K562 (cell line): ENCODE results near the gene HIPK2.

Experiments
- CHD1 ChIP-seq: fragments of 200-600 bp; sonication (generic); IDR thresholded peaks from one replicate; pipeline ENCODE4 v1.6.1; 2012; ENCODE audit warnings: mild to moderate bottlenecking, moderate library complexity, low read length, inconsistent platforms
- DIDO1 ChIP-seq: fragments of 450-650 bp; IDR thresholded peaks from 2 replicates; pipeline ENCODE4 v1.6.1; 2016; ENCODE audit warnings: low read depth, missing biosample characterization, missing genetic modification characterization
- ETV5 ChIP-seq: sonication (generic); formaldehyde crosslinking; IDR thresholded peaks from 2 replicates; pipeline ENCODE4 v1.4.0; 2020; ENCODE audit warnings: low read depth, mild to moderate bottlenecking, missing genetic modification reagents
- FOS ChIP-seq: IDR thresholded peaks from 3 replicates; pipeline ENCODE4 v1.6.1; 2011; ENCODE audit not compliant: insufficient read length; ENCODE audit errors: extremely low read depth
- PREB ChIP-seq: sonication (generic); formaldehyde crosslinking; IDR thresholded peaks from 2 replicates; pipeline ENCODE4 v1.8.1; 2023; ENCODE audit warnings: mild to moderate bottlenecking, missing genetic modification reagents
- RBM22 ChIP-seq: fragments of 200-400 bp; formaldehyde crosslinking; IDR thresholded peaks from 2 replicates; pipeline ENCODE4 v1.6.1; 2018; ENCODE audit warnings: low read length, low read depth; ENCODE audit not compliant: poor library complexity, severe bottlenecking
- RBM39 ChIP-seq: fragments of 200-400 bp; formaldehyde crosslinking; optimal IDR thresholded peaks from 2 replicates; pipeline ENCODE3; 2018; ENCODE audit warnings: low read depth, low read length
- RFX5 ChIP-seq: IDR thresholded peaks from 2 replicates; pipeline ENCODE4 v1.6.1; 2011; ENCODE audit warnings: low read depth, mild to moderate bottlenecking, improper control_type of control experiment, low read length
- SIN3A ChIP-seq, 2 experiments: fragments of 150-350 bp in 1 of 2; IDR thresholded peaks; 2 replicates each; pipeline ENCODE4 v1.6.1; 2011 to 2016; ENCODE audit warnings: borderline replicate concordance in 2 of 2, low read depth in 2 of 2, low read length in 2 of 2, mild to moderate bottlenecking in 2 of 2, moderate library complexity in 2 of 2; ENCODE audit not compliant: control insufficient read depth in 1 of 2
- TRIM25 ChIP-seq: fragments of 450-650 bp; IDR thresholded peaks from 2 replicates; pipeline ENCODE4 v1.7.0; 2016; ENCODE audit warnings: borderline replicate concordance
- USF2 ChIP-seq: sonication (generic); formaldehyde crosslinking; IDR thresholded peaks from 2 replicates; pipeline ENCODE4 v1.5.0; 2020; ENCODE audit warnings: missing genetic modification reagents
- ZFP30 ChIP-seq: fragments of 250-450 bp; sonication (Bioruptor Pico); IDR thresholded peaks from 2 replicates; pipeline ENCODE4 v1.8.0; 2022; ENCODE audit warnings: moderate library complexity, mild to moderate bottlenecking, inconsistent platforms, borderline replicate concordance
- TF ChIP-seq, protein P1 (sequence below), 3 experiments: IDR thresholded peaks in 2 of 3; conservative IDR thresholded peaks in 1 of 3; 2 replicates each; pipeline ENCODE4 v1.5.1; 2011 to 2012; ENCODE audit warnings: low read length in 3 of 3, mild to moderate bottlenecking in 3 of 3, control low read depth in 2 of 3, improper control_type of control experiment in 1 of 3, inconsistent platforms in 1 of 3, low read depth in 1 of 3, mixed read lengths in 1 of 3, moderate library complexity in 1 of 3; ENCODE audit not compliant: insufficient read depth in 2 of 3
- TF ChIP-seq, protein P2 (sequence below): fragments of 250-450 bp; sonication (Bioruptor Pico); IDR thresholded peaks from 2 replicates; pipeline ENCODE4 v1.5.0; 2021; ENCODE audit warnings: mild to moderate bottlenecking, moderate library complexity

DNA sequence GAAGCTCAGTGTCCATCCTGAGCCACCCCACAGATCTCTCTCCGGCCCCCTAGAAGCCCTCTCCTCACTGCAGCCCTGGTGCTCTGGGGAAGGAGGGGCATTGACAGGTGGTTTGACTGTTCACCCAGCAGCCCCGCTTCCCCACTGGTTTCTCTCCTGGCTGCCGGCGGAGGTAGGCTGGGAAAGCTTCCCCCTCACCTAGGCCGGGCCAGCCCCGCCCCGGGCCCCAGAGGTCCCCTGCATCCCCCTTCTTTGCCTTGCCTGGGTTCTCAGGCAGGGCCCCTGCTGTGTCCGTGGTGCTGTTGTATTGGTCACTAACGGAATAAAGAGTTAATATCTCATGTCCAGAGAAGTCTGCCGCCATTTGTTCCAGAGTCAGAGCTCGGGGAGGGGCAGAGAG, 233.2 kb downstream of the HIPK2 start:
- TF ChIP-seq, protein P1, sequence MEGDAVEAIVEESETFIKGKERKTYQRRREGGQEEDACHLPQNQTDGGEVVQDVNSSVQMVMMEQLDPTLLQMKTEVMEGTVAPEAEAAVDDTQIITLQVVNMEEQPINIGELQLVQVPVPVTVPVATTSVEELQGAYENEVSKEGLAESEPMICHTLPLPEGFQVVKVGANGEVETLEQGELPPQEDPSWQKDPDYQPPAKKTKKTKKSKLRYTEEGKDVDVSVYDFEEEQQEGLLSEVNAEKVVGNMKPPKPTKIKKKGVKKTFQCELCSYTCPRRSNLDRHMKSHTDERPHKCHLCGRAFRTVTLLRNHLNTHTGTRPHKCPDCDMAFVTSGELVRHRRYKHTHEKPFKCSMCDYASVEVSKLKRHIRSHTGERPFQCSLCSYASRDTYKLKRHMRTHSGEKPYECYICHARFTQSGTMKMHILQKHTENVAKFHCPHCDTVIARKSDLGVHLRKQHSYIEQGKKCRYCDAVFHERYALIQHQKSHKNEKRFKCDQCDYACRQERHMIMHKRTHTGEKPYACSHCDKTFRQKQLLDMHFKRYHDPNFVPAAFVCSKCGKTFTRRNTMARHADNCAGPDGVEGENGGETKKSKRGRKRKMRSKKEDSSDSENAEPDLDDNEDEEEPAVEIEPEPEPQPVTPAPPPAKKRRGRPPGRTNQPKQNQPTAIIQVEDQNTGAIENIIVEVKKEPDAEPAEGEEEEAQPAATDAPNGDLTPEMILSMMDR (IDR thresholded peaks at IDR 0.05 in 2 of 3, conservative IDR thresholded peaks at IDR 0.05 in 1 of 3; ENCODE audit: insufficient read depth in 2 of 3, low read depth in 1 of 3, low read length in 3 of 3) = no peak
- TF ChIP-seq USF2 (CRISPR knock-in tag) = no peak
- TF ChIP-seq RFX5 = no peak
- TF ChIP-seq DIDO1 (tag) = no peak
- TF ChIP-seq RBM22 = no peak
- no peak for TF ChIP-seq RBM39
- no peak for TF ChIP-seq ZFP30
- TF ChIP-seq SIN3A (IDR thresholded peaks at IDR 0.05; ENCODE audit: borderline replicate concordance in 2 of 2, control insufficient read depth in 1 of 2, low read depth in 2 of 2, low read length in 2 of 2) = no peak
- TF ChIP-seq CHD1 = no peak
- no peak for TF ChIP-seq PREB (CRISPR knock-in tag)
- TF ChIP-seq ETV5 (CRISPR knock-in tag) = no peak
- TF ChIP-seq FOS = no peak
- TF ChIP-seq, protein P2, sequence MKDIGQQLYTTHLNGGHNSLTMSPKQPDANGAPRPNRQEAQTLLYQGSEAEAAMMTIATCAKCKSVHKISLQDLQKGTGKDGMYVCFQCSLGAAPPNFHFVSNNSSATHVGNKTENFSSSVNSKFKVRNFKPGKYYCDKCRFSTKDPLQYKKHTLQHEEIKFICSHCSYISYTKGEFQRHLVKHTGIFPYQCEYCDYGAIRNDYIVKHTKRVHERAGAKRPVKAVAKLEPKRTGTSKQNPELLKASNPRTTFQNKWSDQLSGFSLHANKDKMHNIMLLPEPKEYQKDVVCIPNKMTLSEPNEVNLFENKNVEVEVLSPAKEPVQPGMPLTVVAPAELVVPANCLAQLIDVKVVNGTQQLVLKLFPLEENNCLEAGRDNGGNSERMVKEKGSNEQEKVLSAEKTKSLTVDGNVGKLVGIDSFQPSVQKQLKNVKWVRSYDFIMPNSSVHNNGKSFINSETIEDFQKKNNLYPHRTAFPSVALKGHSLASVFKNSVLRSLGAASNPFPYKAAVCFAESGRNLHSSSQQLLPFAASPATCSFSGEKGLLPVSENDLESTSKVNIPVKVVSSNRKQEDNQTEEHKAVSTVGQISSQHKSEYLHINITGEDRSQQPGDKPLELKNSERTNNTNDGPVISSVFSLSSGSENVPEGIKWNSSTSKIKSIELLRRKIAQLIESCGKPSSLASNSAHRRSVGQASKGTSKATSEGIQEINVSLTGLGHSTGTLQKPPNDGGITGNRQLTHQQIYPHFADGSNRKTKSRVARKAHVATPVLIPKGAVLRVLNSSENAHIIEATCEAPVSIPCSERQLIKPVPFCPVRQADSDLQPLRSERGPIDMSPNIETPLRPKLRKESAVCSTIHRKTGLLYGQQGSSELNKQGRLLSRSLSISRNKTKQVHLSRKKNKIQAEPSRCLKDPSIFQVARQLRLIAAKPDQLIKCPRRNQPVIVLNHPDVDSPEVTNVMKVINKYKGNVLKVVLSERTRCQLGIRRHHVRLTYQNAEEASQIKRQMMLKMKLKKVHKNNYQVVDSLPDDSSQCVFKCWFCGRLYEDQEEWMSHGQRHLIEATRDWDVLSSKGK (CRISPR knock-in tag) = no peak
- TF ChIP-seq TRIM25 = no peak
